ACHN (cell line): ENCODE data around the gene DCST1.

Experiments used
- DNase-seq: peaks from one replicate; pipeline ENCODE4 v3.0.0-alpha.2; 2015
- in situ Hi-C: cut with HindIII; loops from 2 replicates; pipeline ENCODE4 v1.10.0; 2017; ENCODE audit warnings: low sequenced_read_pairs, low pct_ligation_motif_present, low pct_unique_long_range_greater_than_20kb

Gene DCST1

DNA sequence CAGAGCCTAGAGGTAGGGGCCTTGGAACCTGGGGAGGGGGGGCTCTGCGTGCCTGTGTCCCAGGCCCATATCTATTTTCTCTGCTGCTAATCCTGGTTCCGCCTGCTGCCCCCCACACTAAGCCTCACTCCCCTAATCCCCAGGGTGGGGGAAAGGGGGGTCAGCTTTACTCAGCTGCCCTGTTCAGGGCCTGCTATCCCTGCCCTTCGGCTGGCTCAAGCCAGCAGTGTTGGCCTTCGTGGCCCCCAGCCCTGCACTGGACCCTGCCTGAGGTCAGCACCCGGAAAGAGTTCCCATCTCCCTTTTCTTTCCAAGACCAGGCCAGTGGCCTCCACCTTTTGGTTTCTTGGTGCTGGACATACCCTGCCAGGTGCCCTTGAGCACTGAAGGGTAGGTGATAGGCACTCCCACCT lies 22.6 kb upstream of the DCST1 start:
- no peak for DNase-seq
- in situ Hi-C loops, result no loop called here

GRCh38 chr1:155011437-155012025 lies 22.1 kb upstream of the DCST1 start:
- no peak for DNase-seq
- in situ Hi-C loops, result no loop called here

DNA sequence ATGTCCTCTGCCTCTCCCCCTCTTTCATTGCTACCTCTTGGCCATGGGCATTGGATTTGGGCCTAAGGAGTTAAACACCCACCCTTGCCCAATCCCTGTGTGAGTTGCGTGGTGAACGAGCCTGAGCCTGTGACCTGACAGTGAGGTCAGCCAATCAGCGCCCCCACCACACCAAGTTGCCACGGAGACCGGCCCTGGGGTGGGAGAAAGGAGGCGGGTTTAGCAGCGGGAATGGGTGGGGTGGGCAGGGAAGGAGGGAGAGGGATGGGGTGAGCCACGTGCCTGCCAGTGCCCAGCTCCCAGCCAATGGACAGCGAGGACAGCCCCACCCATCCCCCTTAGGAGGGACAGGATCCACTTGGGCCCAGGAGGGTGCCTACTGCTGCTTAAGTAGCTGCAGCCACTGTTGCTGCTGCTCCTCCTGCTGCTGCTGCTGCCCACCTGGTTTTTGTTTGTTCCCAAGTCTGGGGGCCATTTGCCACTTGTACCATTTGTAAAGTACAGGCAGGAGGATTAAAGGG lies 21.5 kb upstream of the DCST1 start:
- DNase-seq, result no peak
- in situ Hi-C loops, result no loop called here

- in situ Hi-C loops, result no loop called here
- no peak for DNase-seq
Measured at GRCh38 chr1:155012776-155013602, 20.6 kb upstream of the DCST1 start.

DNA sequence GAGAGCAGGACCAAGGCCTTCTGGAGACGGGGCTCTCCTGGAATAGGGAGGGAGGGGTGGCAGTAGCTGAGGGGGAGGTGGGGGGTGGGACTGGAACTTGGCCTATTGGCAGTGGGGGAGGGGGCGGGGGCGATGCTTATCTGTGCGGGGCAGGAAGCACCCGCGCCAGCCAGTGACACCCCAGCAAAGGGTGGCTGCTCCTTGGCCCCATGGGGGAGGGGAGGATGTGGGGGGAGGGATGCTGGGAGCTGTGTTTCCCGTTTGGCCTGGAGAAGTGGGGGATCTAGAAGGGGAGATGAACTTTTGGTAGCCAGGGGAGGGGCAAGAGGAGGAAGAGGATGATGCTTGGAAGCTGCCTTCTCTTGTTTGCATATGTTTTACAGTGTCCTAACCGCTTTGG lies 20.0 kb upstream of the DCST1 start:
- DNase-seq, result no peak
- in situ Hi-C loops, result no loop called here

- no peak for DNase-seq
- in situ Hi-C loops, result no loop called here
Measured at GRCh38 chr1:155014709-155015508, 18.7 kb upstream of the DCST1 start.

GRCh38 chr1:155015527-155016230 lies 17.9 kb upstream of the DCST1 start:
- in situ Hi-C loops, result no loop called here
- DNase-seq, result no peak

GRCh38 chr1:155016231-155016831 lies 17.3 kb upstream of the DCST1 start:
- no peak for DNase-seq
- in situ Hi-C loops, result no loop called here

GRCh38 chr1:155017041-155017945 lies 16.3 kb upstream of the DCST1 start:
- in situ Hi-C loops, result no loop called here
- DNase-seq, result peak; percentile 95

DNA sequence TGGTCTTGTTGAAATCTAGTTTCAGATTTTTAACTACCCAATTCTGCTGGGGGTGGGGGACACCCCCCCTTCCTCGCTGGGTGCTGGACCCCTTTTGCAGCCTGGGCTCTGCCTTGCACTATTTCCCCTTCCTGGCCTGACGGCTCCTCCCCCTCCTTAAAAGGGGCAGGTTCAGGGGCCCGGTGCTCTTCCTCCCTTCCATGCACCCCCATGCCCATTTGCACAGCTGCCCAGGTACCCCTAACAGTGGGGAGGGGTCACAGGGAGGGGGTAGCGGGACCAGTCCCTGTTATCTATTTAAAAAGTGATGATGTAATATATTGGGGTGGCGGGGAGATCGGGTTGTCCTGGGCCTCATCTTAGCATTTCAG lies 15.7 kb upstream of the DCST1 start:
- in situ Hi-C loops, result no loop called here
- no peak for DNase-seq

GRCh38 chr1:155018617-155019348 lies 14.8 kb upstream of the DCST1 start:
- peak; percentile 37 for DNase-seq
- in situ Hi-C loops, result no loop called here

DNA sequence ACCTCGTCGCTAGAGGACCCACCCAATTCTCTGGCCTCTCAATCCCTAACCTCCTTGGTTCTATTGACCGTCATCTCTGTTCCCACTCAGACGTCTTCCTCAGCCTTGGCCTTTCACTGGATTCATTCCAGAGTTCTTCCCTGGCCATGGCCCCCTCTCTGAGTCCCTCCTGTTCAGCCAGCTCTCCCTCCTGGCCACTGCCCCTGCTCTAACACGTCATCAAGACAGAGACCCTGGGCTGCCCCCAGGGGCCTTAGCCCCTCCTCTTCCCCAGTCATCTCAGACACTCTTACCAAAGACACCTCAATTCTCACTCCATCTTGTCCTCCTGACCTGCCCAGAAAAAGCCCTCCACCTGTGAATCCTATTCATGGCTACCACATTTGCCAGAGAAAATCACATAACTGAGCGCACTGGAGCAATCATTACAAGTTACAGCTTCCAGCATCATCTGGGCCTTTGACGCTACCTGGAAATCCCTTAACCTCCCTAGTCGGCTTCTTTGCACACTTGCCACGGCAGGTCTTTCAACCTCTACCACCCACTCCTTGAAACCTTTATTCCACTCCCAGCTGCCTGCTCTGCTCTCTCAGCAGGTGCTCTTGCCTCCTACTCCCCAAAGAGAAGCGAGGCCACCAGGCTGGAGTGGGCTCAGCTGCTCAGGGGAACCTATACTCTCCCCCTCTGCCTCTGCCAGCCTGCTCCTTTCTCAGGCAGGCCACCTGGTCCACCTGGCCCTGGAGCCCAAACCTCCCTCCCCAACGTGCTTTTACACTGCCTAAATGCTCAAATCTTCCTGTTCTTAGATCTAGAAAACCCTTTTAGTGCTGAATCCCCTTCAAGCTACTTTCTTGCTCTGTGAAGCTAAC lies 14.0 kb upstream of the DCST1 start:
- DNase-seq, result no peak
- in situ Hi-C loops, result no loop called here

DNA sequence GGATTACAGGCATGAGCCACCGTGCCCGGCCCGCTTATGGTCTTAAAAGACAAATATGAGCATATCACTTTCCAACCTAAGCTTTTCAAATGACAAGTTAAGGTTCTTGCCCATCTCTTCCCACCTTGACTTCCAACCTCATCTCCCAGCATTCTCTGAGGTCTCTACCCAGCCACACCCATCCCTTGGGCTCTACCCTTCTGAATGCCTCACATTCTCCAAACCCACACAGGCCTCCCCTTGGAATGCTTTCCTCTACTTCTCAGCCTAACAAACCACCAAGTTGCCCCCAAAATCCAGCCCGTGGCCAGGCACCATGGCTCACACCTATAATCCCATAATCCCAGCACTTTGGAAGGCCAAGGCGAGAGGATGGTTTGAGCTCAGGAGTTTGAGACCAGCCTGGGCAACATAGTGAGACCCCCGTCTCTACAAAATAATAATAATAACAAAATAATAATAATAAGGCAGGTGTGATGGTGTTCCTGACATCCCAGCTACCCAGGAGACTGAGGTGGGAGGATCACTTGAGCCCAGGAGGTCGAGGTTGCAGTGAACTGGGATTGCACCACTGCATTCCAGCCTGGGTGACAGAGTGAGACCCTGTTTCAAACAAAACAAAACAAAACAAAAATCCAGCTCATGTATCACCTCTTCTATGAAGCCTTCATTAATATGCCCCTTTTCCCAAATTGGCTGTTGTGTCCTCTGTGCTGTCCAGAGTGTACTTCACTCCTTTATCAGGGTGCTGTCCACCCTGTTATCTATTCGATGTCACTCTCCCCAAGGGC lies 11.3 kb upstream of the DCST1 start:
- in situ Hi-C loops, result no loop called here
- no peak for DNase-seq

DNA sequence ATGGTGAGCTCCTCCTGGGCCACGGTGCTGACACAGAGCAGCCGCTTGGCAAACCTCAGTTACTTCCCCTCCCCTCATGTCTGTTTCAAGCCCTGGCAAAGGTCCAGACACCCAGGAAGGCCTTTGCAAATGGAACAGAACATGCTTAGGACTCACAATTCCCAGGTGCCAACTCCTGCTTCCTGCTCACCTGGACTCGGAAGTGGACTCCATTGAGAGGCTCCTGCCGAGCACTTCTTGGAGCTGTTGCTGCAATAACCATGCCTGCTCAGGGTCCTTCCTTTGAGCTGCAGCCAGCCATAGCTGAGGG lies 10.7 kb upstream of the DCST1 start:
- no peak for DNase-seq
- in situ Hi-C loops, result no loop called here

DNA sequence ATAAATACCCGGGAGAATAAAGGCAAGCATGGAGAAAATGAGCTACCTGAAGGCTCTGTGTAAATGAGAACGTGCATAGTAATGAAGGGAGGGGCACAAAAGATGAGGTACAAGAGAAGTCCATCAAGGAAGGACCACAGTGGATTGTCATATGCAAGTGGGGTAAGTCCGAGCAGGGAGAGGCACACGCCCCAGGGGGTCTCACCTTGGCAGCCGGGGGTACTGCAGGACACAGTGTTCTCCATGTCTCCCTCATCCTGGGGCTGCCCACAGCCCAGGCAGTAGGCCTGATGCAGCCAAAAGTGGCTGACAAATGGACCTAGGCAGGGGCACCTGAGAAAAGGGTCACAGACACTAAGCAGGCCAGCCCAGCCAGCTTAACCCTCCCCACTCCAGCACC lies 10.0 kb upstream of the DCST1 start:
- in situ Hi-C loops, result no loop called here
- DNase-seq, result no peak
